ENCODE results near the gene CCDC194.

- TF ChIP-seq CTCF (IDR thresholded peaks at IDR 0.05) = no peak
- no peak for TF ChIP-seq POLR2A (IDR thresholded peaks at IDR 0.05)
Observed at GRCh38 chr19:17404621-17405249, 10.7 kb upstream of the CCDC194 start.

Measured in right lobe of liver (tissue), 4 donors.